Type B pancreatic cell (in vitro differentiated cells): ENCODE data around the gene TUBG2. TPM values are rescaled to one million over a fixed set of nuclear protein-coding genes. Genes with fewer than 3 reads are reported as not detected.
A peak's percentile ranks its signal among the peaks of the same experiment; 100 is the strongest.

Source experiments
- DNase-seq: peaks from one replicate; pipeline ENCODE4 v3.0.0; 2021; ENCODE audit warnings: mixed read lengths; ENCODE audit not compliant: unreplicated experiment; ENCODE audit errors: extremely low spot score
- H3K27ac Mint-ChIP-seq: 2 replicates; pipeline ENCODE4 v1.8.0; 2021; ENCODE audit warnings: mild to moderate bottlenecking, mixed read lengths
- H3K27me3 Mint-ChIP-seq: 2 replicates; pipeline ENCODE4 v1.8.0; 2021; ENCODE audit warnings: mixed read lengths
- H3K36me3 Mint-ChIP-seq: 2 replicates; pipeline ENCODE4 v1.8.0; 2021; ENCODE audit warnings: mixed read lengths
- H3K4me1 Mint-ChIP-seq: one replicate; pipeline ENCODE4 v1.8.0; 2021; ENCODE audit warnings: mixed read lengths; ENCODE audit not compliant: unreplicated experiment
- H3K4me3 Mint-ChIP-seq: 2 replicates; pipeline ENCODE4 v1.8.0; 2021; ENCODE audit warnings: mild to moderate bottlenecking, mixed read lengths
- H3K9me3 Mint-ChIP-seq: 2 replicates; pipeline ENCODE4 v1.8.0; 2021; ENCODE audit warnings: mixed read lengths
- CTCF ChIP-seq: fragments of 200-600 bp; sonication (generic); conservative IDR thresholded peaks from 2 replicates; pipeline ENCODE4 v1.5.0; 2021; ENCODE audit warnings: antibody characterized with exemption, mild to moderate bottlenecking
- total RNA-seq: library from RNA; stranded (reverse); gene quantifications from 2 replicates; pipeline ENCODE4 v1.2.1, GENCODE V29; 2021; ENCODE audit warnings: low replicate concordance

TUBG2 gene
- total RNA-seq, 1 donor from 2014 or later: 24.4 TPM

GRCh38 chr17:42632949-42633444 lies 26.1 kb upstream of the TUBG2 start:
- no peaks in the 10 kb centered on the region for H3K9me3 Mint-ChIP-seq
- peak overlapping the region; percentile 62 for H3K27ac Mint-ChIP-seq
- H3K27me3 Mint-ChIP-seq: no peaks in the 10 kb centered on the region
- H3K4me3 Mint-ChIP-seq: no peak overlapping the region
- H3K36me3 Mint-ChIP-seq: no peaks in the 10 kb centered on the region
- no peak for DNase-seq
- no peak for TF ChIP-seq CTCF
- peaks cover 3% of the 10 kb centered on the region for H3K4me1 Mint-ChIP-seq

- Mint-ChIP-seq H3K4me1 (peaks cover 8% of the 10 kb centered on the region), H3K9me3 (no peaks in the 10 kb centered on the region), H3K27ac (no peak overlapping the region), H3K4me3 (no peak overlapping the region), H3K27me3 (peaks cover 8% of the 10 kb centered on the region), H3K36me3 (no peaks in the 10 kb centered on the region)
- TF ChIP-seq CTCF: no peak
- DNase-seq: no peak
Observed at GRCh38 chr17:42639525-42640113, 19.5 kb upstream of the TUBG2 start.

GRCh38 chr17:42640121-42640520 lies 19.0 kb upstream of the TUBG2 start:
- Mint-ChIP-seq H3K27ac (no peak overlapping the region), H3K27me3 (peaks cover 8% of the 10 kb centered on the region), H3K4me1 (peaks cover 8% of the 10 kb centered on the region), H3K9me3 (no peaks in the 10 kb centered on the region), H3K4me3 (no peak overlapping the region), H3K36me3 (no peaks in the 10 kb centered on the region)
- no peak for TF ChIP-seq CTCF
- DNase-seq: no peak

- no peak for DNase-seq
- H3K9me3 Mint-ChIP-seq: no peaks in the 10 kb centered on the region
- peaks cover 8% of the 10 kb centered on the region for H3K27me3 Mint-ChIP-seq
- H3K4me3 Mint-ChIP-seq: no peak overlapping the region
- no peak overlapping the region for H3K27ac Mint-ChIP-seq
- TF ChIP-seq CTCF: no peak
- peaks cover 8% of the 10 kb centered on the region for H3K4me1 Mint-ChIP-seq
- H3K36me3 Mint-ChIP-seq: no peaks in the 10 kb centered on the region
Observed at GRCh38 chr17:42642336-42642735, 16.7 kb upstream of the TUBG2 start.

- Mint-ChIP-seq H3K4me3 (no peak overlapping the region), H3K4me1 (peaks cover 1% of the 10 kb centered on the region), H3K27me3 (peaks cover under 1% of the 10 kb centered on the region), H3K9me3 (no peaks in the 10 kb centered on the region), H3K36me3 (no peaks in the 10 kb centered on the region), H3K27ac (no peak overlapping the region)
- no peak for TF ChIP-seq CTCF
- no peak for DNase-seq
Observed at GRCh38 chr17:42647778-42648177, 11.3 kb upstream of the TUBG2 start.
